HEK293 (cell line): ENCODE data around the gene ANKEF1.
A peak's percentile ranks its signal among the peaks of the same experiment; 100 is the strongest.

Experiments used
- CTCF ChIA-PET: fragments of 350-600 bp; formaldehyde crosslinking; extraction: SDS; loops from one replicate; lab custom pipeline; 2021; ENCODE audit warnings: antibody characterized with exemption; lab: Yijun Ruan, JAX
- POLR2A ChIA-PET: fragments of 300-600 bp; formaldehyde crosslinking; extraction: SDS; loops from one replicate; lab custom pipeline; 2020; ENCODE audit warnings: antibody characterized with exemption, inconsistent platforms; lab: Yijun Ruan, JAX
- H3K27ac ChIP-seq: fragments of 200-500 bp; sonication (Bioruptor generic); 2 replicates; pipeline ENCODE4 v1.5.1; 2014; ENCODE audit warnings: low read depth, low read length, control low read depth, inconsistent platforms; ENCODE audit errors: extremely low read depth
- H3K36me3 ChIP-seq, 2 experiments: fragments of 200-500 bp in 1 of 2; sonication (Bioruptor generic) in 1 of 2; 1 replicate in 1 of 2; 2 replicates in 1 of 2; pipeline ENCODE4 v1.5.1; 2014 to 2017; ENCODE audit warnings: inconsistent platforms in 2 of 2, low read length in 2 of 2; ENCODE audit not compliant: control insufficient read depth in 2 of 2, insufficient read depth in 1 of 2
- H3K4me1 ChIP-seq: fragments of 200-500 bp; sonication (Bioruptor generic); 2 replicates; pipeline ENCODE4 v1.5.1; 2014; ENCODE audit warnings: mild to moderate bottlenecking, low read length, inconsistent platforms; ENCODE audit not compliant: control insufficient read depth, insufficient read depth
- H3K4me3 ChIP-seq: 2 replicates; pipeline ENCODE4 v1.5.1; 2011; ENCODE audit warnings: low read depth, mild to moderate bottlenecking, control low read depth, low read length, moderate library complexity
- H3K9me3 ChIP-seq: fragments of 200-500 bp; sonication (Bioruptor generic); 2 replicates; pipeline ENCODE4 v1.5.1; 2014; ENCODE audit warnings: low read depth, low read length, inconsistent platforms; ENCODE audit not compliant: control insufficient read depth, insufficient read depth
- HOXC10 ChIP-seq: sonication (generic); formaldehyde crosslinking; IDR thresholded peaks from 2 replicates; pipeline ENCODE4 v1.8.1; 2023; ENCODE audit warnings: mild to moderate bottlenecking, missing genetic modification reagents
- KLF8 ChIP-seq: fragments of 450-650 bp; formaldehyde crosslinking; IDR thresholded peaks from 2 replicates; pipeline ENCODE4 v1.5.1; 2016; ENCODE audit warnings: missing biosample characterization, missing genetic modification characterization
- OVOL3 ChIP-seq: fragments of 450-650 bp; formaldehyde crosslinking; IDR thresholded peaks from 2 replicates; pipeline ENCODE4 v1.5.1; 2016; ENCODE audit warnings: missing biosample characterization, missing genetic modification characterization
- PBX3 ChIP-seq: sonication (generic); formaldehyde crosslinking; IDR thresholded peaks from 2 replicates; pipeline ENCODE4 v1.8.1; 2022; ENCODE audit warnings: mild to moderate bottlenecking, moderate library complexity, missing genetic modification reagents
- PRDM6 ChIP-seq: fragments of 450-650 bp; formaldehyde crosslinking; IDR thresholded peaks from 2 replicates; pipeline ENCODE4 v1.5.1; 2017; ENCODE audit warnings: missing biosample characterization, missing genetic modification characterization
- SCRT1 ChIP-seq: fragments of 450-650 bp; formaldehyde crosslinking; IDR thresholded peaks from 2 replicates; pipeline ENCODE4 v1.5.1; 2016; ENCODE audit warnings: missing biosample characterization, missing genetic modification characterization, borderline replicate concordance
- SCRT2 ChIP-seq: fragments of 450-650 bp; formaldehyde crosslinking; IDR thresholded peaks from 2 replicates; pipeline ENCODE4 v1.5.1; 2016; ENCODE audit warnings: missing biosample characterization, missing genetic modification characterization
- SP3 ChIP-seq: fragments of 450-650 bp; formaldehyde crosslinking; IDR thresholded peaks from 2 replicates; pipeline ENCODE4 v1.5.1; 2016; ENCODE audit warnings: missing biosample characterization, missing genetic modification characterization
- YY1 ChIP-seq: fragments of 450-650 bp; formaldehyde crosslinking; IDR thresholded peaks from 2 replicates; pipeline ENCODE4 v1.5.1; 2018; ENCODE audit warnings: missing biosample characterization, missing genetic modification characterization
- ZBTB1 ChIP-seq: fragments of 450-650 bp; formaldehyde crosslinking; IDR thresholded peaks from 2 replicates; pipeline ENCODE4 v1.5.1; 2016; ENCODE audit warnings: missing biosample characterization, missing genetic modification characterization
- ZIC2 ChIP-seq: fragments of 450-650 bp; formaldehyde crosslinking; IDR thresholded peaks from 2 replicates; pipeline ENCODE4 v1.5.1; 2016; ENCODE audit warnings: missing biosample characterization, missing genetic modification characterization
- ZNF114 ChIP-seq: fragments of 450-650 bp; formaldehyde crosslinking; IDR thresholded peaks from 2 replicates; pipeline ENCODE4 v1.5.0; 2017; ENCODE audit warnings: missing biosample characterization, missing genetic modification characterization
- ZNF16 ChIP-seq: fragments of 450-650 bp; formaldehyde crosslinking; IDR thresholded peaks from 2 replicates; pipeline ENCODE4 v1.5.1; 2016; ENCODE audit warnings: low read depth, missing biosample characterization, missing genetic modification characterization
- ZNF202 ChIP-seq: fragments of 450-650 bp; formaldehyde crosslinking; IDR thresholded peaks from 2 replicates; pipeline ENCODE4 v1.5.1; 2016; ENCODE audit warnings: missing biosample characterization, missing genetic modification characterization, borderline replicate concordance
- ZNF23 ChIP-seq: fragments of 450-650 bp; formaldehyde crosslinking; IDR thresholded peaks from 2 replicates; pipeline ENCODE4 v1.5.1; 2016; ENCODE audit warnings: missing biosample characterization, missing genetic modification characterization, borderline replicate concordance
- ZNF354C ChIP-seq: fragments of 450-650 bp; formaldehyde crosslinking; IDR thresholded peaks from 2 replicates; pipeline ENCODE4 v1.5.1; 2016; ENCODE audit warnings: missing biosample characterization, missing genetic modification characterization, low read depth, borderline replicate concordance
- ZNF391 ChIP-seq: fragments of 450-650 bp; formaldehyde crosslinking; IDR thresholded peaks from 2 replicates; pipeline ENCODE4 v1.5.1; 2016; ENCODE audit warnings: low read depth, missing biosample characterization, missing genetic modification characterization, borderline replicate concordance
- ZNF404 ChIP-seq: fragments of 450-650 bp; formaldehyde crosslinking; IDR thresholded peaks from 2 replicates; pipeline ENCODE4 v1.5.1; 2017; ENCODE audit warnings: missing biosample characterization, missing genetic modification characterization
- ZNF433 ChIP-seq: fragments of 450-650 bp; formaldehyde crosslinking; IDR thresholded peaks from 2 replicates; pipeline ENCODE4 v1.5.1; 2016; ENCODE audit warnings: missing biosample characterization, missing genetic modification characterization, low read depth
- ZNF629 ChIP-seq: fragments of 450-650 bp; formaldehyde crosslinking; IDR thresholded peaks from 2 replicates; pipeline ENCODE4 v1.5.1; 2017; ENCODE audit warnings: missing biosample characterization, missing genetic modification characterization

The ANKEF1 gene

DNA sequence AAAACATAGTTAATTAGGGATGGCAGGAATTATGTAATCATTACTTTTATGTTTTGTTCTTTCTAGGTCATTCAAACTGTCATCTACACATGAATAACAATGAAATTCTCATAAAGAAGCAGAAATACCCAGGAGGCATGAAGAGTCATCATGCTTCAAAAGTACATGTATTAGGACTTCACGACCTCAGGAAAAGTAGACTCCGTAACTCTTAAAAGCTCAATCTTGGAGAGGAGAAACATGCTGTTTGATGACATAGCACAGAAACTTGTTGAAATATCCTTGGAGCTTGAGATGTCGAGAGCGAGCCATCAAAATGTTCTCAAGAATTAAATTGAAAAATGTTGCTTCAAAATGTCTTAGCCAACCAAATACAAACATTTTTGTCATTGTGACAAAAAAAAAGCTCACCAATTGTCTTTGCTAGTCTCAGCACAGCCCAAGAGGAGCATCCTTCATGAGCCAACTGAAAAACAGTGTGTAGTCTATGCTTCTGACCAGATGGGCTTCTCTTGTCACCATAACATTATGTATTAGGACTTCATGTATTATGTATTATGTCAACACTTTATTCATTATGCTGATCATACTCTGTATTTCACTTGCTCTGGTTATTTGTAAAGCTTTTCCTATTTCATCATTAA is 28.2 kb upstream of the ANKEF1 start:
- TF ChIP-seq ZIC2 (tag by site-specific recombination), result no peak
- peaks cover 8% of the 10 kb centered on the region; the same call in 1 of the 2 replicates for H3K4me1 ChIP-seq
- H3K4me3 ChIP-seq, result no peak overlapping the region
- CTCF ChIA-PET, result interaction anchor here (0.6 kb wide), 1 partner anchor 176 kb away, joined by 4 read pairs; no protein-coding TSS in a partner anchor
- no peak overlapping the region for H3K27ac ChIP-seq
- POLR2A ChIA-PET, result no interaction called here
- H3K36me3 ChIP-seq, result no peaks in the 10 kb centered on the region
- no peaks in the 10 kb centered on the region for H3K9me3 ChIP-seq

GRCh38 chr20:10007158-10007557 is 27.6 kb upstream of the ANKEF1 start:
- POLR2A ChIA-PET, result no interaction called here
- TF ChIP-seq SCRT1 (tag by site-specific recombination) (peak; percentile 76), PRDM6 (no peak), ZNF404 (no peak), YY1 (no peak), ZNF354C (tag by site-specific recombination) (no peak), KLF8 (tag by site-specific recombination) (no peak), ZNF23 (no peak), ZNF16 (tag by site-specific recombination) (no peak), SP3 (no peak), PBX3 (CRISPR knock-in tag) (no peak), ZNF391 (tag by site-specific recombination) (no peak), OVOL3 (tag by site-specific recombination) (no peak), SCRT2 (tag by site-specific recombination) (peak; percentile 92), ZNF202 (tag by site-specific recombination) (no peak)
- TF ChIP-seq, all 188 proteins: peak for 2
- Histone ChIP-seq H3K9me3 (no peaks in the 10 kb centered on the region), H3K4me3 (no peak overlapping the region), H3K36me3 (no peaks in the 10 kb centered on the region), H3K4me1 (peaks cover 8% of the 10 kb centered on the region; the same call in 1 of the 2 replicates), H3K27ac (no peak overlapping the region)
- CTCF ChIA-PET, result interaction anchor here (0.6 kb wide), 1 partner anchor 176 kb away, joined by 4 read pairs; no protein-coding TSS in a partner anchor

DNA sequence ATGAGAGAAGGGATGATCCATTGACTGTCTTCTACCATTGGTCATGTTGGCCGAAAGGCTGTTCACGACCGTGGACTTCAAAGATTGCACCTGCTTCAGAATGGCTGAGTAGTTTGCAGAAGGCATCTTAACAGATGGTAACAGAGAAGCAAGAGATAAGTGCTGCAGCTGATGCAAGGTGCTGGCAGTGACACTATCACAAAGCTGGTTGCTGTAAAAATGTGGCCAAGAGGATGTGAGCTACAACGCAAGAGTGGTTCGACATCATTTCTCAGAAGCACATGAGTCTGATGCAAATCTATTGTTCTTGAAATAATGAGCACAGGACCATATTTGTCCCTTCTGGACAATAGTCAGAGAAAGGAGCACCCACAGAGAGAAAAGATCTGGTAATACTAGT is 27.0 kb upstream of the ANKEF1 start:
- TF ChIP-seq ZNF433 (tag by site-specific recombination) (no peak), ZNF114 (tag by site-specific recombination) (no peak), HOXC10 (CRISPR knock-in tag) (no peak), ZBTB1 (tag by site-specific recombination) (no peak), ZNF629 (no peak)
- Histone ChIP-seq H3K27ac (no peak overlapping the region), H3K4me3 (no peak overlapping the region), H3K4me1 (peaks cover 8% of the 10 kb centered on the region; the same call in 1 of the 2 replicates), H3K36me3 (no peaks in the 10 kb centered on the region), H3K9me3 (no peaks in the 10 kb centered on the region)
- ChIA-PET POLR2A (no interaction called here), CTCF (no interaction called here)
